ENCODE data around the gene THSD4.
"Not testable (repeated sequence)": the region's sequence is repeated elsewhere in the genome, so short reads cannot be mapped to it uniquely, and the experiment has no call there.

The THSD4 gene

GRCh38 chr15:71723344-71723743 lies 608.1 kb downstream of the THSD4 start:
- Histone ChIP-seq H3K4me3 (ENCODE audit: low read length in 2 of 2) (no peak overlapping the region), H3K36me3 (ENCODE audit: control insufficient read depth in 2 of 2, insufficient read depth in 2 of 2, low read length in 2 of 2) (no peaks in the 10 kb centered on the region), H3K9ac (ENCODE audit: low read length in 2 of 2) (no peak overlapping the region), H3K27ac (ENCODE audit: low read length) (no peak overlapping the region), H3K27me3 (ENCODE audit: control insufficient read depth in 1 of 2, insufficient read depth in 2 of 2, low read length in 2 of 2) (no peaks in the 10 kb centered on the region), H3K9me3 (ENCODE audit: control insufficient read depth in 2 of 2, low read length in 2 of 2) (no peaks in the 10 kb centered on the region), H3K4me1 (ENCODE audit: control insufficient read depth, insufficient read depth, low read length) (no peaks in the 10 kb centered on the region)

GRCh38 chr15:71725207-71725955 lies 610.1 kb downstream of the THSD4 start:
- H3K4me3 ChIP-seq (ENCODE audit: low read length in 2 of 2); H3K27ac ChIP-seq (ENCODE audit: low read length): not testable (repeated sequence)

DNA sequence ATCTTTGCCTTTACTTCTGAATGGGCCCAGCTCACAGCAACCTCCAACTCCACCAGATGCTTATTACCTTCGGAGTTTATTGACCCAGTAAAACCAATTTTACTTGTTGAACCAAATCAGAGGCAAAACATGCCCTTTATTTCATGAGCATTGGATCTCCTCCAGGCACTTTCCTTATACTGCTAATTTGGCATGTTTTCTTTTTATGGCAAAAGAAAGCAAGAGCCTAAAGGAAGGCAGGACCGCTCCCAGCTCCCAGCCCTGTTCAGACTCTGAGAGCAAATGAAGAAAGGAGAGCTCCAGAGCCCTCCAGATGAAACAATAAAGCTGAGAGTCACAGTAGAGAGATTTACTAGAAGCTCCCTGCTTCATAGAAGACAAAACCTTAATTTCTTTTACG lies 613.6 kb downstream of the THSD4 start:
- Histone ChIP-seq H3K36me3 (ENCODE audit: control insufficient read depth in 2 of 2, insufficient read depth in 2 of 2, low read length in 2 of 2) (no peaks in the 10 kb centered on the region), H3K27me3 (ENCODE audit: control insufficient read depth in 1 of 2, insufficient read depth in 2 of 2, low read length in 2 of 2) (no peaks in the 10 kb centered on the region), H3K9me3 (ENCODE audit: control insufficient read depth in 2 of 2, low read length in 2 of 2) (no peaks in the 10 kb centered on the region), H3K9ac (ENCODE audit: low read length in 2 of 2) (no peak overlapping the region), H3K27ac (ENCODE audit: low read length) (no peak overlapping the region), H3K4me3 (ENCODE audit: low read length in 2 of 2) (no peak overlapping the region), H3K4me1 (ENCODE audit: control insufficient read depth, insufficient read depth, low read length) (peaks cover 7% of the 10 kb centered on the region)

More at GRCh38 chr15:71725207-71725955, 610.1 kb downstream of the THSD4 start:
- H3K9me3 ChIP-seq (ENCODE audit: control insufficient read depth in 2 of 2, low read length in 2 of 2); H3K9ac ChIP-seq (ENCODE audit: low read length in 2 of 2); H3K27me3 ChIP-seq (ENCODE audit: control insufficient read depth in 1 of 2, insufficient read depth in 2 of 2, low read length in 2 of 2); H3K36me3 ChIP-seq (ENCODE audit: control insufficient read depth in 2 of 2, insufficient read depth in 2 of 2, low read length in 2 of 2); H3K4me1 ChIP-seq (ENCODE audit: control insufficient read depth, insufficient read depth, low read length): not testable (repeated sequence)

GRCh38 chr15:71729319-71729718 lies 614.0 kb downstream of the THSD4 start:
- Histone ChIP-seq H3K27me3 (ENCODE audit: control insufficient read depth in 1 of 2, insufficient read depth in 2 of 2, low read length in 2 of 2) (no peaks in the 10 kb centered on the region), H3K36me3 (ENCODE audit: control insufficient read depth in 2 of 2, insufficient read depth in 2 of 2, low read length in 2 of 2) (no peaks in the 10 kb centered on the region), H3K4me3 (ENCODE audit: low read length in 2 of 2) (no peak overlapping the region), H3K4me1 (ENCODE audit: control insufficient read depth, insufficient read depth, low read length) (peaks cover 7% of the 10 kb centered on the region), H3K9me3 (ENCODE audit: control insufficient read depth in 2 of 2, low read length in 2 of 2) (no peaks in the 10 kb centered on the region), H3K27ac (ENCODE audit: low read length) (no peak overlapping the region), H3K9ac (ENCODE audit: low read length in 2 of 2) (no peak overlapping the region)

GRCh38 chr15:71730277-71731144 lies 615.2 kb downstream of the THSD4 start:
- H3K27ac ChIP-seq (ENCODE audit: low read length) = no peak overlapping the region
- no peak overlapping the region for H3K4me3 ChIP-seq (ENCODE audit: low read length in 2 of 2)
- no peaks in the 10 kb centered on the region for H3K27me3 ChIP-seq (ENCODE audit: control insufficient read depth in 1 of 2, insufficient read depth in 2 of 2, low read length in 2 of 2)
- peaks cover 7% of the 10 kb centered on the region for H3K4me1 ChIP-seq (ENCODE audit: control insufficient read depth, insufficient read depth, low read length)
- no peak overlapping the region for H3K9ac ChIP-seq (ENCODE audit: low read length in 2 of 2)
- H3K9me3 ChIP-seq (ENCODE audit: control insufficient read depth in 2 of 2, low read length in 2 of 2) = no peaks in the 10 kb centered on the region
- no peaks in the 10 kb centered on the region for H3K36me3 ChIP-seq (ENCODE audit: control insufficient read depth in 2 of 2, insufficient read depth in 2 of 2, low read length in 2 of 2)

GRCh38 chr15:71732636-71733035 lies 617.4 kb downstream of the THSD4 start:
- peaks cover 7% of the 10 kb centered on the region for H3K4me1 ChIP-seq (ENCODE audit: control insufficient read depth, insufficient read depth, low read length)
- H3K9me3 ChIP-seq (ENCODE audit: control insufficient read depth in 2 of 2, low read length in 2 of 2) = no peaks in the 10 kb centered on the region
- no peaks in the 10 kb centered on the region for H3K27me3 ChIP-seq (ENCODE audit: control insufficient read depth in 1 of 2, insufficient read depth in 2 of 2, low read length in 2 of 2)
- H3K27ac ChIP-seq (ENCODE audit: low read length) = no peak overlapping the region
- H3K4me3 ChIP-seq (ENCODE audit: low read length in 2 of 2) = no peak overlapping the region
- no peaks in the 10 kb centered on the region for H3K36me3 ChIP-seq (ENCODE audit: control insufficient read depth in 2 of 2, insufficient read depth in 2 of 2, low read length in 2 of 2)
- no peak overlapping the region for H3K9ac ChIP-seq (ENCODE audit: low read length in 2 of 2)

DNA sequence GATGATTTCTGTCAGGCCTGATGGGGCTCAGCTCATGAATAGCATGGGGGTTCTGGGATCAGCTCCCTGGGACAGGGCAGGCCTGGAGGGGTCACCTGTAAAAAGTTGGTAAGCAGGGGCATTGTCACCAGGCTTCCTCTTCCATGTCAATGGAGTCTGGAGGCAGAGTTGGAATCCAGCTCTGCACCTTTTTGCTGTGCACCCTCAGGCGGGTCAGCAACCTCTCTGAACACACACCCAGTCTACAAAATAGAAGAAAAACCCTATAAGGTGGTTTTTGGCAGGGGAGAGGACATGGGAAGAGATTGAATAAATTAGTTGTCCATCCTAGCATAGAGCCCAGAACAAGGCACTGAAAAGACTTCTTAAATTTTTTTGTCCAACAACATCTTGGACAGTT lies 617.9 kb downstream of the THSD4 start:
- Histone ChIP-seq H3K27ac (ENCODE audit: low read length) (no peak overlapping the region), H3K27me3 (ENCODE audit: control insufficient read depth in 1 of 2, insufficient read depth in 2 of 2, low read length in 2 of 2) (no peaks in the 10 kb centered on the region)

DNA sequence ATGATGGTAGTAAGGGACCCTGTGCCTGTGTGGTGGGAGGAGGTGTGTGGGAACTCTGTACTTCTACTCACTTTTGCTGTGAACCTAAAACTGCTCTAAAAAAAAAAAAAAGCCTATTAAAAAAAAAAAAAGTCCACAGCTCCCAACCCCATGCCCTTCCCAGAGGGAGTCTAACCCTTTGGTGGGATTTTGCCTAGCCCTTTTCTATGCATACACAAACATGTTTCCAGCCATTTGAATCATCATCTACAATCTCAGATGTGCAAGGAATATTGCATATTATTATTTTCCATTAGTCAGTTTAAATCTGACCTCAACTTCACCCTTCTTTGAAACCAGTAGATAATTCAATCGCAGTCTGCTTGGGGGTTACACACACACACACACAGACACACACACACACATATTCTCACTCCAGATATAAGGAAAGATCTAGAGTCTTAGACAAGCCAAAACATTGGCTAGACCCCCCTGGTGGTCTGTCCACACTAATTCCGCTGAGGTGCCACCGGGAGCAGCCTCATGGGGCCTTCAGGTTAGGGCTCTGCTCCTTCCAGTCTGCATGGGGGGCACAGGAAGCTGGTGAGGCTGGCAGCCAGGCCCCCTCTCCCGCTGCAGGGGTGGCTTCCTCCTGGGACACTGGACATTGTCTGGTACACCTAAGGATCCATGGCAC lies 619.6 kb downstream of the THSD4 start:
- H3K9ac ChIP-seq (ENCODE audit: low read length in 2 of 2) = no peak overlapping the region
- no peak overlapping the region for H3K27ac ChIP-seq (ENCODE audit: low read length)
- no peaks in the 10 kb centered on the region for H3K36me3 ChIP-seq (ENCODE audit: control insufficient read depth in 2 of 2, insufficient read depth in 2 of 2, low read length in 2 of 2)
- no peak overlapping the region for H3K4me3 ChIP-seq (ENCODE audit: low read length in 2 of 2)
- H3K4me1 ChIP-seq (ENCODE audit: control insufficient read depth, insufficient read depth, low read length) = peaks cover 7% of the 10 kb centered on the region
- H3K9me3 ChIP-seq (ENCODE audit: control insufficient read depth in 2 of 2, low read length in 2 of 2) = no peaks in the 10 kb centered on the region
- no peaks in the 10 kb centered on the region for H3K27me3 ChIP-seq (ENCODE audit: control insufficient read depth in 1 of 2, insufficient read depth in 2 of 2, low read length in 2 of 2)

More for the DNA sequence above, 617.9 kb downstream of the THSD4 start:
- H3K9me3 ChIP-seq (ENCODE audit: control insufficient read depth in 2 of 2, low read length in 2 of 2) = no peaks in the 10 kb centered on the region
- no peak overlapping the region for H3K4me3 ChIP-seq (ENCODE audit: low read length in 2 of 2)
- no peaks in the 10 kb centered on the region for H3K36me3 ChIP-seq (ENCODE audit: control insufficient read depth in 2 of 2, insufficient read depth in 2 of 2, low read length in 2 of 2)
- no peak overlapping the region for H3K9ac ChIP-seq (ENCODE audit: low read length in 2 of 2)
- peaks cover 7% of the 10 kb centered on the region for H3K4me1 ChIP-seq (ENCODE audit: control insufficient read depth, insufficient read depth, low read length)

GRCh38 chr15:71735385-71735757 lies 620.1 kb downstream of the THSD4 start:
- Histone ChIP-seq H3K4me1 (ENCODE audit: control insufficient read depth, insufficient read depth, low read length) (peaks cover 2% of the 10 kb centered on the region), H3K27ac (ENCODE audit: low read length) (no peak overlapping the region), H3K36me3 (ENCODE audit: control insufficient read depth in 2 of 2, insufficient read depth in 2 of 2, low read length in 2 of 2) (no peaks in the 10 kb centered on the region), H3K4me3 (ENCODE audit: low read length in 2 of 2) (no peak overlapping the region), H3K9me3 (ENCODE audit: control insufficient read depth in 2 of 2, low read length in 2 of 2) (no peaks in the 10 kb centered on the region), H3K9ac (ENCODE audit: low read length in 2 of 2) (no peak overlapping the region), H3K27me3 (ENCODE audit: control insufficient read depth in 1 of 2, insufficient read depth in 2 of 2, low read length in 2 of 2) (no peaks in the 10 kb centered on the region)

GRCh38 chr15:71736286-71736947 lies 621.1 kb downstream of the THSD4 start:
- H3K27ac ChIP-seq (ENCODE audit: low read length) = no peak overlapping the region
- H3K9me3 ChIP-seq (ENCODE audit: control insufficient read depth in 2 of 2, low read length in 2 of 2) = no peaks in the 10 kb centered on the region
- no peak overlapping the region for H3K4me3 ChIP-seq (ENCODE audit: low read length in 2 of 2)
- no peaks in the 10 kb centered on the region for H3K27me3 ChIP-seq (ENCODE audit: control insufficient read depth in 1 of 2, insufficient read depth in 2 of 2, low read length in 2 of 2)
- H3K4me1 ChIP-seq (ENCODE audit: control insufficient read depth, insufficient read depth, low read length) = no peaks in the 10 kb centered on the region
- no peak overlapping the region for H3K9ac ChIP-seq (ENCODE audit: low read length in 2 of 2)
- H3K36me3 ChIP-seq (ENCODE audit: control insufficient read depth in 2 of 2, insufficient read depth in 2 of 2, low read length in 2 of 2) = no peaks in the 10 kb centered on the region

All from stomach smooth muscle (tissue), 2 donors.